ENCODE data around the gene ARSJ.

The ARSJ gene

GRCh38 chr4:114019969-114020358 lies 40.5 kb upstream of the ARSJ start:
- Histone ChIP-seq H3K27ac (ENCODE audit: low read length) (no peak overlapping the region), H3K9me3 (replicated peaks; ENCODE audit: insufficient read depth, low read length) (no peaks in the 10 kb centered on the region), H3K9ac (ENCODE audit: low read length) (no peak overlapping the region), H3K79me2 (ENCODE audit: low read length) (no peaks in the 10 kb centered on the region), H3K36me3 (replicated peaks; ENCODE audit: insufficient read depth, low read length) (no peaks in the 10 kb centered on the region), H3F3A (ENCODE audit: insufficient read depth, low read length) (no peaks in the 10 kb centered on the region), H3K4me1 (ENCODE audit: low read length) (no peaks in the 10 kb centered on the region), H2AFZ (ENCODE audit: low read length) (no peak overlapping the region), H4K20me1 (ENCODE audit: insufficient read depth, low read length) (no peaks in the 10 kb centered on the region), H3K27me3 (replicated peaks; ENCODE audit: insufficient read depth, low read length) (peaks cover 19% of the 10 kb centered on the region), H3K4me2 (ENCODE audit: low read depth, low read length) (no peak overlapping the region), H3K9me2 (replicated peaks; ENCODE audit: insufficient read depth, low read length) (no peaks in the 10 kb centered on the region), H3K4me3 (ENCODE audit: low read length) (no peak overlapping the region)
- no peak for DNase-seq
- TF ChIP-seq CTCF (IDR thresholded peaks at IDR 0.05; ENCODE audit: low read length) (no peak), EZH2 (optimal IDR thresholded peaks at IDR 0.05; ENCODE audit: low read depth, low read length) (no peak), EZH2phosphoT487 (IDR thresholded peaks at IDR 0.05; ENCODE audit: low read length) (no peak)

GRCh38 chr4:114019276-114019968 lies 40.0 kb upstream of the ARSJ start:
- TF ChIP-seq EZH2 (optimal IDR thresholded peaks at IDR 0.05; ENCODE audit: low read depth, low read length) (no peak), EZH2phosphoT487 (IDR thresholded peaks at IDR 0.05; ENCODE audit: low read length) (no peak), CTCF (IDR thresholded peaks at IDR 0.05; ENCODE audit: low read length) (no peak)
- no peak overlapping the region for H3K4me3 ChIP-seq (ENCODE audit: low read length)
- H3K27me3 ChIP-seq (replicated peaks; ENCODE audit: insufficient read depth, low read length), result peaks cover 19% of the 10 kb centered on the region
- H3K9me3 ChIP-seq (replicated peaks; ENCODE audit: insufficient read depth, low read length), result no peaks in the 10 kb centered on the region
- DNase-seq, result no peak
- no peaks in the 10 kb centered on the region for H3K36me3 ChIP-seq (replicated peaks; ENCODE audit: insufficient read depth, low read length)
- H2AFZ ChIP-seq (ENCODE audit: low read length), result no peak overlapping the region
- no peaks in the 10 kb centered on the region for H3F3A ChIP-seq (ENCODE audit: insufficient read depth, low read length)
- no peak overlapping the region for H3K27ac ChIP-seq (ENCODE audit: low read length)
- H3K4me1 ChIP-seq (ENCODE audit: low read length), result no peaks in the 10 kb centered on the region
- H4K20me1 ChIP-seq (ENCODE audit: insufficient read depth, low read length), result no peaks in the 10 kb centered on the region
- H3K9me2 ChIP-seq (replicated peaks; ENCODE audit: insufficient read depth, low read length), result no peaks in the 10 kb centered on the region
- H3K4me2 ChIP-seq (ENCODE audit: low read depth, low read length), result no peak overlapping the region
- H3K79me2 ChIP-seq (ENCODE audit: low read length), result no peaks in the 10 kb centered on the region
- no peak overlapping the region for H3K9ac ChIP-seq (ENCODE audit: low read length)

- H3K36me3 ChIP-seq (replicated peaks; ENCODE audit: insufficient read depth, low read length), result no peaks in the 10 kb centered on the region
- TF ChIP-seq EZH2 (optimal IDR thresholded peaks at IDR 0.05; ENCODE audit: low read depth, low read length), result no peak
- TF ChIP-seq EZH2phosphoT487 (IDR thresholded peaks at IDR 0.05; ENCODE audit: low read length), result no peak
- no peak overlapping the region for H3K4me2 ChIP-seq (ENCODE audit: low read depth, low read length)
- no peak for DNase-seq
- no peak overlapping the region for H3K4me3 ChIP-seq (ENCODE audit: low read length)
- H2AFZ ChIP-seq (ENCODE audit: low read length), result no peak overlapping the region
- no peaks in the 10 kb centered on the region for H3K4me1 ChIP-seq (ENCODE audit: low read length)
- no peaks in the 10 kb centered on the region for H3F3A ChIP-seq (ENCODE audit: insufficient read depth, low read length)
- no peak overlapping the region for H3K9ac ChIP-seq (ENCODE audit: low read length)
- no peaks in the 10 kb centered on the region for H3K9me2 ChIP-seq (replicated peaks; ENCODE audit: insufficient read depth, low read length)
- H4K20me1 ChIP-seq (ENCODE audit: insufficient read depth, low read length), result no peaks in the 10 kb centered on the region
- no peaks in the 10 kb centered on the region for H3K9me3 ChIP-seq (replicated peaks; ENCODE audit: insufficient read depth, low read length)
- H3K79me2 ChIP-seq (ENCODE audit: low read length), result no peaks in the 10 kb centered on the region
- H3K27ac ChIP-seq (ENCODE audit: low read length), result no peak overlapping the region
- no peaks in the 10 kb centered on the region for H3K27me3 ChIP-seq (replicated peaks; ENCODE audit: insufficient read depth, low read length)
Observed at GRCh38 chr4:114017120-114017917, 37.9 kb upstream of the ARSJ start.
